GM19324 (cell line): ENCODE data around the gene CDK4.

Source experiments
- ATAC-seq: cut with Tn5 transposase; IDR thresholded peaks from one replicate; pipeline ENCODE4 v1.9.1; 2021; ENCODE audit warnings: mild to moderate bottlenecking, moderate library complexity; ENCODE audit not compliant: unreplicated experiment, low FRiP score

The CDK4 gene

DNA sequence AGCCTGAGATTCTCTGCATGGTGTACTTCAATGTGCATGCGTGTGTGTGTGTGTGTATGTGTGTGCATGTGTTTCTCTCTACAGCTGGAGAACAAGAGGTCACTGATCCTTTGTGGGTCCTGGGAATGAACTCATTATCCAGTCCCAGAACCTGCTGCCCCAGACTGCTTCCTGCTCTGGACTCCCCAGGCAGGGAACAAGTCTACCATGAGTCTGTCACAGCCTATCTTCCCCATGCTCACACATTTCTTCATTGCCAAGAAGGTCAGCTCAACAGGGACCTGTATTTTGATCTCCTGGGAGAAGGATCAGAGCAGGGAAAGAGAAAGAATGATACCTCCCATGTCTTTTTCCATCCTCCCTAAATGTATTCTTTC is 10.7 kb downstream of the CDK4 start:
- ATAC-seq = no peak

GRCh38 chr12:57740656-57741412 is 11.3 kb downstream of the CDK4 start:
- no peak for ATAC-seq

GRCh38 chr12:57739914-57740538 is 12.1 kb downstream of the CDK4 start:
- ATAC-seq = no peak

- ATAC-seq = no peak
Observed at GRCh38 chr12:57739387-57739786, 12.7 kb downstream of the CDK4 start.

GRCh38 chr12:57738661-57739237 is 13.4 kb downstream of the CDK4 start, which contains the start of gene AGAP2:
Gene AGAP2, minus strand, starts transcription at chr12:57738742. Its CDS starts 496 bp downstream, at chr12:57738246.
- ATAC-seq = no peak

- no peak for ATAC-seq
Observed at GRCh38 chr12:57737467-57738460, 14.3 kb downstream of the CDK4 start.

GRCh38 chr12:57736741-57737466 is 15.2 kb downstream of the CDK4 start:
- no peak for ATAC-seq

DNA sequence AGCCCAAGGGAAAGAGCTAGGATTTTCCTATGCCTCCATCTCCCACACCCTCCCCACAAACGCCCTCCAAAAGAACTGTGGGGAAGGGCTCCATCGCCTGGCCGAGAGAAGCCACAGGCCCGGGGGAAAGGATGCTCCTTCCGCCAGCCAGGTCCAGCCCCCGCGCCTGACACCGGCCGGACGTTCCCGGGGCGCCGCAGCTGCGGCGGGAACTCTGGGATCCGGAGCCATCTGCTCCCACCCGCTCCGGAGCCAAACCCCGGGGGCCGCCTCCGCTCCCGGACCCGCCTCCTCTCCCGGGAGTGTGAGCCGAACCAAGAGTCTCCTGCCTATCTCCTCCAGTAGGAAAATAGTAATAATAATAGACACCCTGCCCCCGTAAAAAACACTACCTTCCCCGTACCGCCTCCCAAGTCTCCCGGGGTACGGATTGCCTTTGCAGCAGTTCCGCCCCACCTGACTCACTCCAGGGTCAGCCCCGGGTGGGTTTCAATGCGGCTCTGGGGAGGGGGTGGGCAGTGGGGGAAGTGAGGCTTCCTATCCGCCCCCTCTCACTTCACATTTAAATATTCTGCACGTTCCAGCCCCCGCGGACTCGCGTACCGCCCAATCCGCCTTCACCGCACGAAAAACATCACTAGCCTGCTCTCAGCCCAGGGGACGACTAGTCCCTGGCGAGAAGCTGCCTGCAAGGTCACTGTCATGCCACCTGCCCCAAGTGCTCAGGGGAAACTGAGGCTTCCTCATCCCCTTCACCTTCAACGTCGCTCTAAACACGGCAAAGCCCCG is 16.0 kb downstream of the CDK4 start:
- ATAC-seq = no peak

DNA sequence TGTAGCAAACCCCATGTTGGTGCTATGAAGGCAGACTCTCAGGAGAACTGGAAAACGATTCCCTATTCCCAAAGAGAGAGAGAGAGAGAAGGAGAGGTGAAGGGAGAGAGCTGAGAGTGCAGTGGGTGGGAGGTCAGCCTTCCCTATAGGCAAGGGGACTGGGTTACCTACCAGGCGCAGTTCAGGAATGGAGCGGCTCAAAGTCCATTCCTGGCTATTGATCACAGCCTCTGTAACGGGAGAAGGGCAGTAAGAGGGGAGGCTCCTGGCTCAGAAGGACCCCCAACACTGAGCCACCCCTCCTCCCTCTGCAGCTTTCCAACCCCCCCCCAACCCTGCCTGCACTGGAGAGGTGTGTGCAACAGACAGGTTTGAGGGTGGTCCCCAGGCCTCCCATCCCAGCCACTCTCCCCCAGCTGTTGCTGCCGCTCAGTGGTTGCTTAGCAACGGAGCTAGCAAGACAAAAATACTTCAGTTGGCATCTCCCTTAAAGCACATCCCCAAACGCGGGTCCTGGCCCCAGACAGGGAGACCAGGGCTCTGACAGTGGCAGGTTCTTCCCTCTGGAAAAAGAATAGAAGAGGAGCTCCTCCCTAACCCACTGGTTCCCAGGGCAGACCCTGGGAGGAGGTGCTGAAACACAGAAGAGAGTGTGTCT is 16.8 kb downstream of the CDK4 start:
- no peak for ATAC-seq

DNA sequence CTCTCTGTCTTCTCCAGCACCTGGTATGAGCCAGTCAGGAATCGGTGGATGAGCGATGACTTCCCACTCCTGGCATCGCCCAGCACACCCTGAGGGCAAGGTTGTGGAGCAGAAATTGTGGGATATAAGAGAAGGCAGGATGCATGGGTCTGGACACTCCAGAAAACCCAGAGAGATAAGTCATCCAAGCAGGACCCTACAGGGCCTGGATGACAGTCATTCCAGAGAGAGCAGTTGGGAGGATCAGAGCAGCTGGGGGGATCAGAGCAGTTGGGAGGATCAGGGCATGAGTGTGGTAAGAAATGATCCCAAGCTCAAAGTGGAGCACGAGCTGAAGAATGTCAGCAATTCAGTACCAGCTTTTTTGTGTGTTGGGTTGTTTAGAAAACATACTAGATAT is 17.5 kb downstream of the CDK4 start:
- no peak for ATAC-seq

- ATAC-seq = no peak
Observed at GRCh38 chr12:57733928-57734327, 18.2 kb downstream of the CDK4 start.

GRCh38 chr12:57732726-57733593 is 19.1 kb downstream of the CDK4 start:
- ATAC-seq = no peak

DNA sequence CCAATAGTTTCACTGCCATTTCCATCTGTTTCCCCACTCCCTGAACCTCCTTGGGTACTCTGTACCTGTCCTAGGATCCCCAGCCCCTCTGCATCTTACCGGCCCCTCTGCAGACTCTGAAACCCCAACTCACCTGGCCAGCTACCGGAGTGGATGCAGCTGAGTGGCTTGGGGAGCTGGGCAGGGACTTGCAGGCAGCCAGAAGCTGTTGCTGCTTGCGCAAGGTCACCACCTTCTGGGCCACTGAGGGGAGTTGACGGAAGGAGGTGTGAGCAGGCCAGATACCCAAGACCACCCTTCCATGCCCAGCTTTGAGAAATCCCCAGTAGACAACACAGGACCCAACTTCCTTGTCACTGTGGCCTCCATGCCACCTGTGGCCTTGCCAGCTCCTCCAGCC is 19.8 kb downstream of the CDK4 start:
- no peak for ATAC-seq

DNA sequence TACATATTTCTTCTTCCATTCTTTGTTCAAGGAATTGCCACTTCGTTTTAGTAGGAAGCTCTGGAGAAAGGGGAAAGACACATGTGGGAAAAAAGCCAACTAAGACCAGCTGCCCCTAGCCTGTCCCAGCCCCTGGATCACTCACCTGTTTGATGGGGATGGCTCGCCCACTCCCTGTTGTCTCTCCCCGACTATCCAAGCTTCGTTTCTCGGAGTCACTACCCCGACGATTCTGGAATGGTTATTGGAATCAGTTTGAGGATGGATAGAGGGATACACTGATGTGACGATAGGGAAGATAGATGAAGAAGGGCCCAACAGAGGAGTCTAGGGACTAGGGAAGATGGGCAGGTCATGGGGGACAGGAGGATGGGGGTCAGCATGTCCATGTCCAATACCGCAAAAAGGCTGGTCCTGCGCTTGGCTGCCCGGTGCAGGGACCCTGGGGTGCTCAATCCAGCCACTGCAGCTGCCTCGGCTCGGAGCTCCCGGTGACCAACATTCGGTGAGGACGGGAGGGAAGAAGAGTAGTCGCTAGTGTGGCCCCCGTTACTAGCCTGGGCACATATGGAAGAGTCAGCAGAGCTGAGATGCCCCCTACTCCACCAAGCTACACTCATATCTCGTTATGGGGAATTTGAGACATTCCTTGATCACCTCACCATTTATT is 20.6 kb downstream of the CDK4 start:
- no peak for ATAC-seq

- no peak for ATAC-seq
Observed at GRCh38 chr12:57730336-57731067, 21.6 kb downstream of the CDK4 start.

DNA sequence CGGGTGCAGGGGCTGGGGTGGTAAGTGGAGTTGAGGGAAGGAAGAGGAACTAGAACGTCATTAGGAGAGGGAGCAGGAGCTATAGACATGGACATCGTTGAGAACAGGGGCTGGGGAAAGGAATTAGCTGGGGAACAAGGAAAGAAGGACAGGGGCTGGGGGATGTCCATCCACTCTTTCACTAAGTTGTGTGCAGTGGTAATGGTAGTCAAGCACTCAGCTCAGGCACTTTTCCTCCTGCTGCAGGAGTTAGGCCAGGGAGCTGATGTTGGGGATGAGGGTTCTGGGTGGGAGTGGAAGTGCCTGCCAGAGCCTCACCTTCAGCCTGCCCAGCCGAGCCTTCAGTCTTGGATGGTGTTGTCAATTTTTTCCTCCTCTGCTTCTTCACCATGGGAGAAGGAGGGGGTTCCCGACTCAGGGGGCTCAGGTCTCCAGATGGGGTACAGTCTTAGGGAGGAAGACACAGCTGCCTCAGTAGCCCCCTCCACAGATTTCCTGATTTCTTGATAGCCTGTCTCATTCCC is 22.7 kb downstream of the CDK4 start:
- no peak for ATAC-seq
